ENCODE data around the gene USPL1. TPM values are rescaled to one million over a fixed set of nuclear protein-coding genes. Genes with fewer than 3 reads are reported as not detected.
"Not testable (repeated sequence)": the region's sequence is repeated elsewhere in the genome, so short reads cannot be mapped to it uniquely, and the experiment has no call there.

USPL1 gene
- total and polyA plus RNA-seq, 4 donors: 8.5 to 31.9 (median 11.5) TPM

DNA sequence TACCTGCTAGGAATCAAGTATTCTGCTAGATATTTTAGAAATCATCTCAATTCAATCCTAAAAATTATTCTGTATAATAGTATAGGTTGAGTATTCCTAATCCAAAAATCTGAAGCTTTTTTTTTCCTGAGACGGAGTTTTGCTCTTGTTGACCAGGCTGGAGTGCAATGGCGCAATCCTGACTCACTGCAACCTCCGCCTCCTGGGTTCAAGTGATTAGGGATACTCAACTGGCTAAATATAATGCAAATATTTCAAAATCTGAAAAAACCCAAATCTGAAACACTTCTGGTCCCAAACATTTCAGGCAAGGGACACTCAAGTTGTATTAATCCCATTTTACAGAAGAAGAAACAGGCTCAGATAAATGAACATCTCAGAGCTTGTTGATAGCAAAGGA is 17.2 kb upstream of the USPL1 start:
- Histone ChIP-seq H3K27me3 (ENCODE audit: control insufficient read depth in 3 of 3, insufficient read depth in 3 of 3, low read length in 2 of 3) (no peaks in the 10 kb centered on the region), H3K4me1 (ENCODE audit: control insufficient read depth in 5 of 5, insufficient read depth in 5 of 5, low read length in 5 of 5) (no peaks in the 10 kb centered on the region), H3K36me3 (ENCODE audit: control insufficient read depth in 4 of 4, insufficient read depth in 4 of 4, low read length in 4 of 4) (no peaks in the 10 kb centered on the region), H3K9me3 (ENCODE audit: control insufficient read depth in 4 of 4, insufficient read depth in 3 of 4, low read length in 3 of 4) (no peaks in the 10 kb centered on the region), H3K27ac (ENCODE audit: low read depth in 1 of 2, low read length in 1 of 2) (no peak overlapping the region), H3K4me3 (no peak overlapping the region), H3K9ac (ENCODE audit: insufficient read depth in 1 of 2, low read length in 2 of 2) (no peak overlapping the region)
- DNase-seq: no peak
- no peak for ATAC-seq (ENCODE audit: insufficient read depth, low FRiP score)
- WGBS, 2 donors: 66 to 73% methylated on average over 3 of the region's 3 CpGs
- TF ChIP-seq, protein P1, sequence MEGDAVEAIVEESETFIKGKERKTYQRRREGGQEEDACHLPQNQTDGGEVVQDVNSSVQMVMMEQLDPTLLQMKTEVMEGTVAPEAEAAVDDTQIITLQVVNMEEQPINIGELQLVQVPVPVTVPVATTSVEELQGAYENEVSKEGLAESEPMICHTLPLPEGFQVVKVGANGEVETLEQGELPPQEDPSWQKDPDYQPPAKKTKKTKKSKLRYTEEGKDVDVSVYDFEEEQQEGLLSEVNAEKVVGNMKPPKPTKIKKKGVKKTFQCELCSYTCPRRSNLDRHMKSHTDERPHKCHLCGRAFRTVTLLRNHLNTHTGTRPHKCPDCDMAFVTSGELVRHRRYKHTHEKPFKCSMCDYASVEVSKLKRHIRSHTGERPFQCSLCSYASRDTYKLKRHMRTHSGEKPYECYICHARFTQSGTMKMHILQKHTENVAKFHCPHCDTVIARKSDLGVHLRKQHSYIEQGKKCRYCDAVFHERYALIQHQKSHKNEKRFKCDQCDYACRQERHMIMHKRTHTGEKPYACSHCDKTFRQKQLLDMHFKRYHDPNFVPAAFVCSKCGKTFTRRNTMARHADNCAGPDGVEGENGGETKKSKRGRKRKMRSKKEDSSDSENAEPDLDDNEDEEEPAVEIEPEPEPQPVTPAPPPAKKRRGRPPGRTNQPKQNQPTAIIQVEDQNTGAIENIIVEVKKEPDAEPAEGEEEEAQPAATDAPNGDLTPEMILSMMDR (IDR thresholded peaks at IDR 0.05; ENCODE audit: control extremely low read depth, extremely low read depth): no peak

DNA sequence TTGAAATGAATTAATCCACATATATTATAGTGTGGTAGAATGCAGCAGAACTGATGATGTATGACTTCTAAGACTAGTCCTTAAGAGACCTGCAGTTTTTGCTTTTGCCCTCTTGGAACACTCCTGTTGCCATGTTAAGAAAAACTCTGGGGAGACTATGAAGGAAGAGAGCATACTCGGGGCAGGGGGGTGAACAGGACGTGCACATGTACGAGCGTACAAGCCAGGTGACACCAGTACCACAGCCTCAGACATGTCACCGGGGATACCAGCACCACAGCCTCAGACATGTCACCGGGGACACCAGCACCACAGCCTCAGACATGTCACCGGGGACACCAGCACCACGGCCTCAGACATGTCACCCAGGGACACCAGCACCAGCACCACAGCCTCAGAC is 15.9 kb upstream of the USPL1 start:
- Histone ChIP-seq H3K27ac (ENCODE audit: low read depth in 1 of 2, low read length in 1 of 2) (no peak overlapping the region), H3K4me1 (ENCODE audit: control insufficient read depth in 5 of 5, insufficient read depth in 5 of 5, low read length in 5 of 5) (no peaks in the 10 kb centered on the region), H3K27me3 (ENCODE audit: control insufficient read depth in 3 of 3, insufficient read depth in 3 of 3, low read length in 2 of 3) (no peaks in the 10 kb centered on the region), H3K9me3 (ENCODE audit: control insufficient read depth in 4 of 4, insufficient read depth in 3 of 4, low read length in 3 of 4) (no peaks in the 10 kb centered on the region), H3K9ac (ENCODE audit: insufficient read depth in 1 of 2, low read length in 2 of 2) (no peak overlapping the region), H3K36me3 (ENCODE audit: control insufficient read depth in 4 of 4, insufficient read depth in 4 of 4, low read length in 4 of 4) (no peaks in the 10 kb centered on the region), H3K4me3 (no peak overlapping the region)
- 95 to 96% methylated on average over 8 of the region's 8 CpGs for WGBS, 2 donors
- TF ChIP-seq, protein P1 (IDR thresholded peaks at IDR 0.05; ENCODE audit: control extremely low read depth, extremely low read depth): no peak
- no peak for DNase-seq
- ATAC-seq (ENCODE audit: insufficient read depth, low FRiP score): no peak

DNA sequence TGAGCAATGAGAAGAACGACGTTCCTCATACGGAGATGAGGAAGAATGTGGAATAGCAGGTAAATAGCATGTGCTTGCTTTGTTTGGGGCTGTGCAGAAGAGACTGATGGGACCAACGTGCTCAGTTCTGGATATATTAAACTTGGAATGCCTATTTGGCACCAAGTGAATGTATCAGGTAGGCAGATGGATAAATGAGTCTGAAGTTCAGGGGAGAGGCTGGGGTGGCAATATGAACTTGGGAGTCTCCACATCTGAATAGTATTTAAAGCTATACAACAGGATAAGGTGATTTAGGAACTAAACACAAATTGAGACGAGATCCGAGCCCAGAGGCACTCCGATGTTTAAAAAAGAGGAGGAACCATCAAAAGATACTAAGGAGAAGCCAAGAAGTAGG is 12.7 kb upstream of the USPL1 start:
- no peak for ATAC-seq (ENCODE audit: insufficient read depth, low FRiP score)
- H3K27me3 ChIP-seq (ENCODE audit: control insufficient read depth in 3 of 3, insufficient read depth in 3 of 3, low read length in 2 of 3): no peaks in the 10 kb centered on the region
- no peak overlapping the region for H3K9ac ChIP-seq (ENCODE audit: insufficient read depth in 1 of 2, low read length in 2 of 2)
- H3K9me3 ChIP-seq (ENCODE audit: control insufficient read depth in 4 of 4, insufficient read depth in 3 of 4, low read length in 3 of 4): no peaks in the 10 kb centered on the region
- TF ChIP-seq, protein P1 (IDR thresholded peaks at IDR 0.05; ENCODE audit: control extremely low read depth, extremely low read depth): no peak
- H3K36me3 ChIP-seq (ENCODE audit: control insufficient read depth in 4 of 4, insufficient read depth in 4 of 4, low read length in 4 of 4): no peaks in the 10 kb centered on the region
- no peak for DNase-seq
- H3K4me3 ChIP-seq: no peak overlapping the region
- peaks cover 0 to 14% (median 3%) of the 10 kb centered on the region in 5 donors for H3K4me1 ChIP-seq (ENCODE audit: control insufficient read depth in 5 of 5, insufficient read depth in 5 of 5, low read length in 5 of 5)
- H3K27ac ChIP-seq (ENCODE audit: low read depth in 1 of 2, low read length in 1 of 2): no peak overlapping the region
- 94 to 97% methylated on average over 7 of the region's 7 CpGs for whole genome bisulfite sequencing, 2 donors

GRCh38 chr13:30607186-30607585 is 10.5 kb upstream of the USPL1 start:
- ATAC-seq (ENCODE audit: insufficient read depth, low FRiP score); DNase-seq: not testable (repeated sequence)

More at GRCh38 chr13:30607186-30607585, 10.5 kb upstream of the USPL1 start:
- H3K4me1 ChIP-seq (ENCODE audit: control insufficient read depth in 5 of 5, insufficient read depth in 5 of 5, low read length in 5 of 5): peaks cover 0 to 14% (median 3%) of the 10 kb centered on the region in 5 donors
- not testable (repeated sequence) for H3K9me3 ChIP-seq (ENCODE audit: control insufficient read depth in 4 of 4, insufficient read depth in 3 of 4, low read length in 3 of 4); H3K4me3 ChIP-seq; H3K36me3 ChIP-seq (ENCODE audit: control insufficient read depth in 4 of 4, insufficient read depth in 4 of 4, low read length in 4 of 4); H3K27ac ChIP-seq (ENCODE audit: low read depth in 1 of 2, low read length in 1 of 2); H3K27me3 ChIP-seq (ENCODE audit: control insufficient read depth in 3 of 3, insufficient read depth in 3 of 3, low read length in 2 of 3); H3K9ac ChIP-seq (ENCODE audit: insufficient read depth in 1 of 2, low read length in 2 of 2)
- WGBS, 2 donors: 44 to 80% methylated on average over 6 of the region's 6 CpGs

All from lung (tissue), 12 donors.